Hair follicular keratinocyte (primary cell): ENCODE data around the gene CD180. TPM values are rescaled to one million over a fixed set of nuclear protein-coding genes. Genes with fewer than 3 reads are reported as not detected.

Experiments used
- total RNA-seq: library from RNA; depleted of rRNA; stranded (reverse); fragments of >200 nt; gene quantifications from 2 replicates; pipeline ENCODE4 v1.2.3, GENCODE V29; 2015

The CD180 gene
- not detected in 2 replicates for total RNA-seq

DNA sequence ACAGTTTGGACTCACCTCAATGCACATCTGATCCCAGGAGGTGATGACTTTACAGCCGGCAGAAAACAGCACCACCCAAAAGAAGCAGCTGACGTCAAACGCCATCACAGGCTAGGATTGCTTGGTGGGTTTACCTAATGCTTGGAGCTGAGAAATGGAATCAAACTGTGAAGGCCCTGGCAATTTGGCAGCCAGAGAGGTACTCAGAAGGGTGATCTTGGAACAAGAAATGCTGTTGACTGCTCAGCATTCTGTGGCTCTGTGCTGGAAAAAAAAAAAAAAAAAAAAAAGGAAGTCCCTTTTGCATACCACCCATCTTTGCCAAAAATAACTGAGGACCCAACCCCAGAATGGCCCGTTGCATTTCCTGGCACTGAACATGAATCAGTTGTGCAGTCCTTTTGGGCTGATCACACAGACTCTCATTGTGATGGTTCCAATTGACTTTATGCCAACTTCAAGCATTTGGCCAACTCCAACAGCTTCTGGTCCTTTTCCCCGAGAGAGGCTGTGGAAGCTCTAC is at the start of gene CD180:
Gene CD180, minus strand, starts transcription at position 263 of the 523 bp plus-strand sequence. Its CDS starts 158 bp downstream, at position 105.

